T-cell (primary cell): ENCODE results near the gene ACSL4. TPM values are rescaled to one million over a fixed set of nuclear protein-coding genes. Genes with fewer than 3 reads are reported as not detected.
"Not testable (repeated sequence)": the region's sequence is repeated elsewhere in the genome, so short reads cannot be mapped to it uniquely, and the experiment has no call there.

Experiments used
- ATAC-seq, 4 experiments: fragments of 200-7000 bp in 3 of 4; fragments of 150-1000 bp in 1 of 4; cut with Tn5 transposase; replicated peaks in 1 of 4; 1 replicate in 3 of 4; 2 replicates in 1 of 4; pipeline ENCODE4 v1.10.0; 2021; ENCODE audit warnings: moderate library complexity in 3 of 4, mild to moderate bottlenecking in 2 of 4, moderate number of reproducible peaks in 1 of 4
- CTCF ChIA-PET, 2 donors: fragments of 300-600 bp; sonication (Branson Sonifier 250); formaldehyde crosslinking; loops; one replicate each; lab custom pipeline; 2022; ENCODE audit warnings: antibody characterized with exemption in 2 of 2; lab: Charles Lee
- POLR2A ChIA-PET, 2 donors: fragments of 300-600 bp; sonication (Branson Sonifier 250); formaldehyde crosslinking; loops; one replicate each; lab custom pipeline; 2022; ENCODE audit warnings: antibody characterized with exemption in 2 of 2; lab: Charles Lee
- DNase-seq, 35 experiments: peaks; one replicate each; pipeline versions ENCODE4 v3.0.0 to v3.0.0-alpha.2; 2013 to 2023
- H3K27ac ChIP-seq: one replicate; pipeline ENCODE4 v1.5.1; 2013; ENCODE audit warnings: low read length
- H3K27me3 ChIP-seq, 2 experiments: replicated peaks in 1 of 2; 1 replicate in 1 of 2; 2 replicates in 1 of 2; pipeline versions ENCODE4 v1.6.1 to v1.7.0; 2013; ENCODE audit warnings: low read length in 1 of 2, mixed read lengths in 1 of 2; ENCODE audit not compliant: control insufficient read depth in 2 of 2, insufficient read depth in 2 of 2; ENCODE audit errors: extremely low read depth in 1 of 2
- H3K36me3 ChIP-seq, 2 donors: 1 replicate in 1 of 2; 2 replicates in 1 of 2; pipeline versions ENCODE4 v1.6.1 to v1.7.0; 2013; ENCODE audit warnings: low read length in 1 of 2; ENCODE audit not compliant: control insufficient read depth in 2 of 2, insufficient read depth in 1 of 2; ENCODE audit errors: extremely low read depth in 1 of 2
- H3K4me1 ChIP-seq, 2 experiments: 1 replicate in 1 of 2; 2 replicates in 1 of 2; pipeline versions ENCODE4 v1.6.1 to v1.7.0; 2013; ENCODE audit warnings: low read length in 2 of 2, mixed read lengths in 1 of 2; ENCODE audit not compliant: insufficient read depth in 2 of 2, control insufficient read depth in 1 of 2; ENCODE audit errors: extremely low read depth in 1 of 2
- H3K4me3 ChIP-seq, 2 donors: 1 replicate in 1 of 2; 2 replicates in 1 of 2; pipeline versions ENCODE4 v1.5.1 to v1.7.0; 2013; ENCODE audit warnings: mild to moderate bottlenecking in 2 of 2, low read length in 1 of 2, moderate library complexity in 1 of 2; ENCODE audit not compliant: control insufficient read depth in 1 of 2; ENCODE audit errors: extremely low read depth in 1 of 2
- H3K9me3 ChIP-seq: 2 replicates; pipeline ENCODE4 v1.7.0; 2013
- H3K27ac Mint-ChIP-seq, 2 donors: one replicate each; pipeline ENCODE4 v1.8.0; 2020 to 2021; ENCODE audit warnings: mild to moderate bottlenecking in 2 of 2, mixed read lengths in 2 of 2
- H3K27me3 Mint-ChIP-seq, 2 donors: one replicate each; pipeline ENCODE4 v1.8.0; 2021 to 2022; ENCODE audit warnings: mixed read lengths in 2 of 2
- H3K36me3 Mint-ChIP-seq: one replicate; pipeline ENCODE4 v1.8.0; 2021; ENCODE audit warnings: mixed read lengths
- H3K4me1 Mint-ChIP-seq, 3 donors: one replicate each; pipeline ENCODE4 v1.8.0; 2020 to 2022; ENCODE audit warnings: mixed read lengths in 3 of 3, mild to moderate bottlenecking in 1 of 3
- H3K4me3 Mint-ChIP-seq, 3 donors: one replicate each; pipeline ENCODE4 v1.8.0; 2020 to 2022; ENCODE audit warnings: mild to moderate bottlenecking in 3 of 3, mixed read lengths in 3 of 3, moderate library complexity in 3 of 3
- H3K9me3 Mint-ChIP-seq, 3 donors: one replicate each; pipeline ENCODE4 v1.8.0; 2020 to 2022; ENCODE audit warnings: mixed read lengths in 3 of 3
- WGBS: methylation state at CpG from one replicate; pipeline ENCODE4 v1.1.5; 2013; ENCODE audit warnings: missing lambda C conversion rate; ENCODE audit not compliant: insufficient coverage; 5-methylcytosine and 5-hydroxymethylcytosine counted together
- total RNA-seq, 35 experiments: library from RNA in 6 of 35; stranded (reverse) in 6 of 35; fragments of 120-200 nt in 1 of 35; gene quantifications; one replicate each; pipeline versions ENCODE4 v1.2.1 to v1.2.4 and lab custom pipeline; 2013 to 2026

Gene ACSL4
- total RNA-seq, 5 donors from 2014 or later (not counting 1 experiment from before 2014, with no cell fraction given): 16.0 to 27.3 (median 17.1) TPM

DNA sequence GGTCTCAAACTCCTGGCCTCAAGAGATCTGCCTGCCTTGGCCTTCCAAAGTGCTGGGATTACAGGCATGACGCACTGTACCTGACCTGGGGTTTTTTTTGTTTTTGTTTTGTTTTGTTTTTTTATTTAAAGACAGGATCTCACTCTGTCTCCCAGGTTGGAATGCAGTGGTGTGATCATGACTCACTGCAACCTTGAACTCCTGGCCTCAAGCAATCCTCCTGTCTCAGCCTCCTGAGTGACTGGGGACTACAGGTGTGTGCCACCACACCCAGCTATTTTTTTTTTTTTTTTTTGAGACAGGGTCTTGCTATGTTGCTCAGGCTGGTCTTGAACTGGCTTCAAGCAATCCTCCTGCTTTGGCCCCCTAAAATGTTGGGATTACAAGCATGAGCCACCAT, 8.1 kb downstream of the ACSL4 start:
- H3K27me3 ChIP-seq, H3K4me3 ChIP-seq, H3K9me3 Mint-ChIP-seq, H3K9me3 ChIP-seq, H3K27me3 Mint-ChIP-seq, H3K4me1 ChIP-seq, ATAC-seq, POLR2A ChIA-PET, H3K36me3 ChIP-seq, H3K27ac ChIP-seq, DNase-seq, H3K4me3 Mint-ChIP-seq, H3K27ac Mint-ChIP-seq, H3K36me3 Mint-ChIP-seq: not testable (repeated sequence)
- CTCF ChIA-PET: interaction anchor here in 1 of 2 donors (0.6 kb wide), 1 partner anchor 14 kb away, joined by 3 read pairs; no protein-coding TSS in a partner anchor
- no CpG with 5 or more reads among the region's 1 CpG for WGBS
- H3K4me1 Mint-ChIP-seq: peaks cover 14 to 47% (median 38%) of the 10 kb centered on the region in 3 donors

DNA sequence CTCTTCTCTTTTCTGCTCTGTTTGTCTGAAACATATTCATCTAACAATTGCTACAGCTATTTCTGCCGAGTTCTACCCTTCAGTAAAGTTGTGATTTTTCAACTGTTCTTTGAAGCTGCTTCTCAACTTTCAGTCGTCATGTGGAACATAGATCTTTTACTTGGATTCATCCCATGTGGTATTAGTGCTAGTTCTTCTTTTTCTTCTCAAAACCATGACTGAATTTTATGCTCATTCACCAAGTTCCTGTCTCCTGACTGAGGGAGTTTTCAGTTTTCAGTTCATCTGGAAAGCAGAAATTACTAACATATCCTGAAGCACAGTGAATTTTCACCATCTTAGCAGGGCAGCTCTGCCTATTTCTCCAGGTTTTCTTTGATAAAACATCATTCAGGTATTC, 12.1 kb downstream of the ACSL4 start:
- Mint-ChIP-seq H3K36me3 (peaks cover 3% of the 10 kb centered on the region), H3K9me3 (no peaks in the 10 kb centered on the region), H3K27me3 (no peaks in the 10 kb centered on the region), H3K27ac (no peak overlapping the region), H3K4me1 (peaks cover 4 to 41% (median 27%) of the 10 kb centered on the region in 3 donors), H3K4me3 (no peak overlapping the region)
- ATAC-seq (no peak), DNase-seq (no peak)
- no peaks in the 10 kb centered on the region for H3K27me3 ChIP-seq
- H3K36me3 ChIP-seq: no peaks in the 10 kb centered on the region
- ChIA-PET CTCF (no interaction called here), POLR2A (interaction anchor here in 1 of 2 donors (1.1 kb wide), 1 partner anchor 15 kb away, joined by 6 read pairs; no protein-coding TSS in a partner anchor)
- H3K9me3 ChIP-seq: no peaks in the 10 kb centered on the region
- H3K4me3 ChIP-seq: no peak overlapping the region
- WGBS: no CpG with 5 or more reads among the region's 2 CpGs
- no peak overlapping the region for H3K27ac ChIP-seq
- H3K4me1 ChIP-seq: no peaks in the 10 kb centered on the region

DNA sequence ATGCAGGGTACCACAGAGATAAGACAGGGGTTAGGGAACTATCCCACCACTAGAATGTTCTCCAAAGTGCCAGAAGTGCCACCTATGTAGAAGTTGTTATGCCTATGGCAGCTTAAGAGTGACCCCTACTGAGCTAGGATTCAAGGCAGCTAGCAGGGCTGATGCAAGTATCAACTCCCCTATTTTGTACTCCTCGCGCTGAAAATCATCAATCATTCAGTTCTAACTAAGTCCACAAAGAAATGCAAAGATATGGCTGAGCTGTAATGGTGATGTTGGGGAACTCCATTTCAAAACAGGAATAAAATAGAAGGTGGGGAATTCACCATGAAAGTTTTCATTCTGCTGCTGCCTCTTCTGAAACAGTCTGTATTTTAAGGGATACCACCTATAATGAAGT, 13.8 kb downstream of the ACSL4 start:
- H3K27ac Mint-ChIP-seq: no peak overlapping the region
- ChIA-PET POLR2A (no interaction called here), CTCF (interaction anchor here (0.6 to 1.4 kb wide), 3 partner anchors 110 to 394 kb away, joined by 3 to 8 read pairs (median 3); no protein-coding TSS in a partner anchor)
- H3K9me3 ChIP-seq: no peaks in the 10 kb centered on the region
- ATAC-seq: no peak
- peaks cover 4 to 38% (median 27%) of the 10 kb centered on the region in 3 donors for H3K4me1 Mint-ChIP-seq
- H3K4me3 ChIP-seq: no peak overlapping the region
- H3K27ac ChIP-seq: no peak overlapping the region
- no peaks in the 10 kb centered on the region for H3K36me3 ChIP-seq
- H3K36me3 Mint-ChIP-seq: no peaks in the 10 kb centered on the region
- WGBS: no CpG with 5 or more reads among the region's 2 CpGs
- H3K9me3 Mint-ChIP-seq: no peaks in the 10 kb centered on the region
- H3K4me1 ChIP-seq: no peaks in the 10 kb centered on the region
- H3K27me3 Mint-ChIP-seq: no peaks in the 10 kb centered on the region
- H3K4me3 Mint-ChIP-seq: no peak overlapping the region
- H3K27me3 ChIP-seq: no peaks in the 10 kb centered on the region
- DNase-seq: no peak

DNA sequence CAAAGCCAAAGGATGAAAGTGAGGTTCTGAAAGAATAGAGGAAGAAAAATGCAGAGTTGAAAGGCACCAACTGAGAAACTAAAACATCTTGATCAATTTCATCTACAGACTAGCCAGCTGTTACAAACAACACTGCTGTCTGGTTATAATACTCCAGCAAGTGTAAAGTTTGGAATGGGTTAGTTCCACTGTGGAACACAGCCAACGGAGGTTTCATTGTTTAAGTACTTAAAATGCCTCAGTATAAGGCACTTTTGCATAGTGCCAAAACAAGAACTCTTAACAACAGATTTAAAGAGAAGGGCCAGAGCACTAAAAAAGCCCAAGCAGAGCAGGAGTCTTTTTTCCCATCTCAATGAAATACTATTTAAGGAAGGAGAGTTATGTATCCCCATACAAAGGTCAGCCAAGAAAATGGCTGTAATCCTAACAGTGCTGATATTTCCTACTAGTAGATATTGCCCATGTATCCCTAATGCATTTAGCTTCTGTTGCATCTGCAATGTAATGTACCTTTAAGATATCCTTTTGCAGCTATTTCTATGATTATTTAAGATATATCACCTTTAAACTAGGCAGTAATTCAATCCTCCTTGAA, 16.5 kb downstream of the ACSL4 start:
- no peak overlapping the region for H3K27ac Mint-ChIP-seq

DNA sequence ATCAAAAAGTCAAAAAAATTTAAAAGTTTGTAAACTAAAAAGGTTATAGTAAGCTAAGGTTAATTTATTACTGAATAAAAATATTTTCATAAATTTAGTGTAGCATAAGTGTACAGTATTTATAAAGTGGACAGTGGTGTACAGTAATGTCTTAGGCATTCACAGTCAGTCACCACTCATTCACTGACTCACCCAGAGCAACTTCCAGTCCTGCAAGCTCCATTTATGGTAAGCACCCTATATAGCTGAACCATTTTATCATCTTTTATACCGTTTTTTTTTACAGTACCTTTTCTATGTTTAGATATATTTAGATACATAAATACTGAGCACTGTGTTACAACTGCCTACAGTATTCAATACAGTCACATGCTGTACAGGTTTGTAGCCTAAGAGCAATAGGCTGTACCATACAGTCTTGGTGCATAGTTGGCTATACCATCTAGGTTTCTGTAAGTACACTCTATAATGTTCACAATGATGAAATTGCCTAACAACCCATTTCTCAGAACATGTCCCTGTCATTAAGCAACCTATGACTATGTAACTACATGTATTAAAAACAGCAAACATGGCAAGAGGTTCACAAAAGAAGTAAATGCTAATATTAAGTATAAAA, 18.6 kb downstream of the ACSL4 start:
- Mint-ChIP-seq H3K4me3 (no peak overlapping the region), H3K27ac (no peak overlapping the region), H3K36me3 (no peaks in the 10 kb centered on the region), H3K9me3 (no peaks in the 10 kb centered on the region), H3K4me1 (peaks cover 17 to 37% (median 23%) of the 10 kb centered on the region in 3 donors), H3K27me3 (peaks cover 0 to 4% of the 10 kb centered on the region in 2 donors)
- Histone ChIP-seq H3K36me3 (no peaks in the 10 kb centered on the region), H3K4me3 (no peak overlapping the region), H3K9me3 (no peaks in the 10 kb centered on the region), H3K4me1 (peaks cover 0 to 4% of the 10 kb centered on the region in 2 experiments), H3K27ac (no peak overlapping the region), H3K27me3 (no peaks in the 10 kb centered on the region)
- DNase-seq (no peak), ATAC-seq (no peak)
- ChIA-PET CTCF (interaction anchor here (0.6 to 6.6 kb wide), 9 partner anchors 9 to 994 kb away, joined by 3 to 110 read pairs (median 4); no protein-coding TSS in a partner anchor), POLR2A (no interaction called here)
- no CpG with 5 or more reads among the region's 1 CpG for WGBS

More for the DNA sequence above, 16.5 kb downstream of the ACSL4 start:
- ATAC-seq (no peak), DNase-seq (no peak)
- CTCF ChIA-PET: no interaction called here
- POLR2A ChIA-PET: no interaction called here
- no peaks in the 10 kb centered on the region for H3K27me3 ChIP-seq
- Mint-ChIP-seq H3K36me3 (no peaks in the 10 kb centered on the region), H3K9me3 (no peaks in the 10 kb centered on the region), H3K4me3 (no peak overlapping the region), H3K27me3 (peaks cover 0 to 2% of the 10 kb centered on the region in 2 donors), H3K4me1 (peaks cover 12 to 34% (median 20%) of the 10 kb centered on the region in 3 donors)
- no peaks in the 10 kb centered on the region for H3K9me3 ChIP-seq
- WGBS: no CpG with 5 or more reads among the region's 1 CpG
- H3K36me3 ChIP-seq: no peaks in the 10 kb centered on the region
- no peaks in the 10 kb centered on the region for H3K4me1 ChIP-seq
- no peak overlapping the region for H3K4me3 ChIP-seq
- H3K27ac ChIP-seq: no peak overlapping the region

DNA sequence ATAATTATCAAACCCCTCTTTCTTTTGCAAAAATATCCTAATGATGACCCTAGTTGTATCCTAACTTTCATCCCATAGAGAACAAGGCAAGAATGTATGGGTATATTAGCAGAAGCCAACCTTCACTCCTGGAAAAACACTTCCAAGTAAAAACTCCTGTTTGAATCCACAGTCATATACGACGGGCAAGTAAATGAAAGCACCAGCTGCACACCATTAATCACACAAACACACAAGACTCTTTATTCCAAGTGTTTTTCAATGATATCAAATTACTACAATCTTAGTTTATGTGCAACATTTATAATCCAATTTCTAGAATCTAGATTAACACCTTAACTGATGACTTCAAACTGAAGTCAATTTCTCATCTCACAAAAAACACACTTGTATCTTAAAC, 22.9 kb downstream of the ACSL4 start:
- H3K36me3 ChIP-seq: no peaks in the 10 kb centered on the region
- Mint-ChIP-seq H3K4me1 (peaks cover 31 to 54% (median 41%) of the 10 kb centered on the region in 3 donors), H3K27ac (no peak overlapping the region), H3K9me3 (no peaks in the 10 kb centered on the region), H3K4me3 (no peak overlapping the region), H3K27me3 (peaks cover 0 to 4% of the 10 kb centered on the region in 2 donors), H3K36me3 (no peaks in the 10 kb centered on the region)
- DNase-seq: no peak
- no peaks in the 10 kb centered on the region for H3K27me3 ChIP-seq
- no peaks in the 10 kb centered on the region for H3K9me3 ChIP-seq
- no peak overlapping the region for H3K4me3 ChIP-seq
- ChIA-PET CTCF (interaction anchor here in 1 of 2 donors (6.6 kb wide), 1 partner anchor 145 kb away, joined by 110 read pairs; no protein-coding TSS in a partner anchor), POLR2A (no interaction called here)
- WGBS: no CpG with 5 or more reads among the region's 2 CpGs
- H3K4me1 ChIP-seq: peaks cover 0 to 11% of the 10 kb centered on the region in 2 experiments
- H3K27ac ChIP-seq: no peak overlapping the region
- no peak for ATAC-seq
